SK-N-SH treated with all-trans-retinoic acid at 6 μM for 48 hours (cell line): ENCODE data around the gene NPAS3.

Experiments
- ATAC-seq: fragments of 200-7000 bp; cut with Tn5 transposase; 3 replicates; pipeline ENCODE4 v1.9.1; 2020; ENCODE audit warnings: mild to moderate bottlenecking, moderate library complexity
- ARNTL ChIP-seq: fragments of 450-650 bp; formaldehyde crosslinking; IDR thresholded peaks from 2 replicates; pipeline ENCODE4 v1.5.0; 2020; ENCODE audit warnings: low read depth, mild to moderate bottlenecking, moderate library complexity, borderline replicate concordance
- BACH2 ChIP-seq: fragments of 250-450 bp; sonication (Bioruptor Pico); IDR thresholded peaks from 2 replicates; pipeline ENCODE4 v1.9.0; 2021; ENCODE audit warnings: mild to moderate bottlenecking, borderline replicate concordance
- CSDC2 ChIP-seq: fragments of 250-450 bp; sonication (Bioruptor Pico); IDR thresholded peaks from 2 replicates; pipeline ENCODE4 v1.5.0; 2020; ENCODE audit warnings: mild to moderate bottlenecking, moderate library complexity
- ISL1 ChIP-seq: fragments of 250-450 bp; sonication (Bioruptor Pico); IDR thresholded peaks from 2 replicates; pipeline ENCODE4 v2.1.2; 2022; ENCODE audit warnings: mild to moderate bottlenecking, moderate library complexity
- OSR1 ChIP-seq: fragments of 250-450 bp; sonication (Bioruptor Pico); IDR thresholded peaks from 2 replicates; pipeline ENCODE4 v1.8.0; 2022; ENCODE audit warnings: moderate library complexity, mild to moderate bottlenecking, inconsistent platforms
- POU6F1 ChIP-seq: fragments of 250-450 bp; sonication (Bioruptor Pico); IDR thresholded peaks from 2 replicates; pipeline ENCODE4 v1.8.0; 2021; ENCODE audit warnings: low read depth, mild to moderate bottlenecking, moderate library complexity, borderline replicate concordance
- PPARA ChIP-seq: fragments of 250-450 bp; sonication (Bioruptor Pico); IDR thresholded peaks from 2 replicates; pipeline ENCODE4 v1.5.0; 2020; ENCODE audit warnings: mild to moderate bottlenecking, borderline replicate concordance
- RARB ChIP-seq: fragments of 250-450 bp; sonication (Bioruptor Pico); IDR thresholded peaks from 2 replicates; pipeline ENCODE4 v1.8.0; 2021; ENCODE audit warnings: mild to moderate bottlenecking, moderate library complexity
- SNAI2 ChIP-seq: fragments of 250-450 bp; sonication (Bioruptor Pico); IDR thresholded peaks from 2 replicates; pipeline ENCODE4 v1.5.0; 2020; ENCODE audit warnings: mild to moderate bottlenecking, moderate library complexity
- TCF4 ChIP-seq: fragments of 250-450 bp; sonication (Bioruptor Pico); IDR thresholded peaks from 2 replicates; pipeline ENCODE4 v1.8.0; 2021; ENCODE audit warnings: mild to moderate bottlenecking, moderate library complexity, borderline replicate concordance
- TOX ChIP-seq: fragments of 250-450 bp; sonication (Bioruptor Pico); IDR thresholded peaks from 2 replicates; pipeline ENCODE4 v1.8.0; 2021; ENCODE audit warnings: mild to moderate bottlenecking, moderate library complexity, borderline replicate concordance
- TSHZ2 ChIP-seq: fragments of 250-450 bp; sonication (Bioruptor Pico); IDR thresholded peaks from 2 replicates; pipeline ENCODE4 v1.5.0; 2020; ENCODE audit warnings: mild to moderate bottlenecking, moderate library complexity
- ZFP3 ChIP-seq: fragments of 250-450 bp; sonication (Bioruptor Pico); IDR thresholded peaks from 2 replicates; pipeline ENCODE4 v1.5.0; 2020; ENCODE audit warnings: mild to moderate bottlenecking, moderate library complexity
- ZFP30 ChIP-seq: fragments of 450-650 bp; formaldehyde crosslinking; IDR thresholded peaks from 2 replicates; pipeline ENCODE4 v1.5.0; 2022; ENCODE audit warnings: mild to moderate bottlenecking, moderate library complexity
- ZNF70 ChIP-seq: fragments of 450-650 bp; formaldehyde crosslinking; IDR thresholded peaks from 2 replicates; pipeline ENCODE4 v1.5.0; 2020; ENCODE audit warnings: mild to moderate bottlenecking, moderate library complexity
- ZNF8 ChIP-seq: fragments of 450-650 bp; formaldehyde crosslinking; IDR thresholded peaks from 2 replicates; pipeline ENCODE4 v1.5.0; 2020; ENCODE audit warnings: mild to moderate bottlenecking, moderate library complexity
- TF ChIP-seq, protein P1 (sequence below): fragments of 250-450 bp; sonication (Bioruptor Pico); IDR thresholded peaks from 2 replicates; pipeline ENCODE4 v1.8.0; 2020; ENCODE audit warnings: mild to moderate bottlenecking, moderate library complexity, borderline replicate concordance
- TF ChIP-seq, protein P2 (sequence below): fragments of 250-450 bp; sonication (Bioruptor Pico); IDR thresholded peaks from 2 replicates; pipeline ENCODE4 v1.5.1; 2021; ENCODE audit warnings: mild to moderate bottlenecking, moderate library complexity

Gene NPAS3

GRCh38 chr14:33814010-33814409 lies 875.3 kb downstream of the NPAS3 start:
- no peak for TF ChIP-seq SNAI2 (CRISPR knock-in tag)
- TF ChIP-seq TOX (CRISPR knock-in tag): no peak
- TF ChIP-seq ZFP30 (CRISPR knock-in tag): no peak
- TF ChIP-seq OSR1 (CRISPR knock-in tag): no peak
- no peak for TF ChIP-seq TSHZ2
- TF ChIP-seq ZNF8 (CRISPR knock-in tag): no peak
- TF ChIP-seq TCF4 (CRISPR knock-in tag): no peak
- no peak for TF ChIP-seq BACH2 (CRISPR knock-in tag)
- TF ChIP-seq, protein P1, sequence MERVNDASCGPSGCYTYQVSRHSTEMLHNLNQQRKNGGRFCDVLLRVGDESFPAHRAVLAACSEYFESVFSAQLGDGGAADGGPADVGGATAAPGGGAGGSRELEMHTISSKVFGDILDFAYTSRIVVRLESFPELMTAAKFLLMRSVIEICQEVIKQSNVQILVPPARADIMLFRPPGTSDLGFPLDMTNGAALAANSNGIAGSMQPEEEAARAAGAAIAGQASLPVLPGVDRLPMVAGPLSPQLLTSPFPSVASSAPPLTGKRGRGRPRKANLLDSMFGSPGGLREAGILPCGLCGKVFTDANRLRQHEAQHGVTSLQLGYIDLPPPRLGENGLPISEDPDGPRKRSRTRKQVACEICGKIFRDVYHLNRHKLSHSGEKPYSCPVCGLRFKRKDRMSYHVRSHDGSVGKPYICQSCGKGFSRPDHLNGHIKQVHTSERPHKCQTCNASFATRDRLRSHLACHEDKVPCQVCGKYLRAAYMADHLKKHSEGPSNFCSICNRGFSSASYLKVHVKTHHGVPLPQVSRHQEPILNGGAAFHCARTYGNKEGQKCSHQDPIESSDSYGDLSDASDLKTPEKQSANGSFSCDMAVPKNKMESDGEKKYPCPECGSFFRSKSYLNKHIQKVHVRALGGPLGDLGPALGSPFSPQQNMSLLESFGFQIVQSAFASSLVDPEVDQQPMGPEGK: no peak
- no peak for TF ChIP-seq ISL1 (CRISPR knock-in tag)
- TF ChIP-seq PPARA (CRISPR knock-in tag): no peak
- TF ChIP-seq, protein P2, sequence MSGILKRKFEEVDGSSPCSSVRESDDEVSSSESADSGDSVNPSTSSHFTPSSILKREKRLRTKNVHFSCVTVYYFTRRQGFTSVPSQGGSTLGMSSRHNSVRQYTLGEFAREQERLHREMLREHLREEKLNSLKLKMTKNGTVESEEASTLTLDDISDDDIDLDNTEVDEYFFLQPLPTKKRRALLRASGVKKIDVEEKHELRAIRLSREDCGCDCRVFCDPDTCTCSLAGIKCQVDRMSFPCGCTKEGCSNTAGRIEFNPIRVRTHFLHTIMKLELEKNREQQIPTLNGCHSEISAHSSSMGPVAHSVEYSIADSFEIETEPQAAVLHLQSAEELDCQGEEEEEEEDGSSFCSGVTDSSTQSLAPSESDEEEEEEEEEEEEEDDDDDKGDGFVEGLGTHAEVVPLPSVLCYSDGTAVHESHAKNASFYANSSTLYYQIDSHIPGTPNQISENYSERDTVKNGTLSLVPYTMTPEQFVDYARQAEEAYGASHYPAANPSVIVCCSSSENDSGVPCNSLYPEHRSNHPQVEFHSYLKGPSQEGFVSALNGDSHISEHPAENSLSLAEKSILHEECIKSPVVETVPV: no peak
- no peak for TF ChIP-seq CSDC2 (CRISPR knock-in tag)
- TF ChIP-seq ZFP3: no peak
- ATAC-seq: no peak

GRCh38 chr14:33833706-33834465 lies 895.2 kb downstream of the NPAS3 start:
- no peak for ATAC-seq
- TF ChIP-seq, protein P2: no peak
- TF ChIP-seq, protein P1: no peak
- TF ChIP-seq BACH2 (CRISPR knock-in tag) (no peak), ZNF8 (CRISPR knock-in tag) (no peak), POU6F1 (no peak), ARNTL (CRISPR knock-in tag) (no peak), RARB (CRISPR knock-in tag) (no peak), ZFP30 (CRISPR knock-in tag) (no peak), OSR1 (CRISPR knock-in tag) (no peak), ZFP3 (no peak), CSDC2 (CRISPR knock-in tag) (no peak), ZNF70 (no peak), PPARA (CRISPR knock-in tag) (no peak), ISL1 (CRISPR knock-in tag) (no peak), TCF4 (CRISPR knock-in tag) (no peak)
